PC-3 (cell line): ENCODE measurements around the gene GAB2. TPM values are rescaled to one million over a fixed set of nuclear protein-coding genes. Genes with fewer than 3 reads are reported as not detected.

Experiments
- ATAC-seq: fragments of 200-7000 bp; cut with Tn5 transposase; 2 replicates; pipeline ENCODE4 v1.9.1; 2020; ENCODE audit warnings: mild to moderate bottlenecking, moderate library complexity
- BruUV-seq: library from RNA; stranded (reverse); fragments of 400-500 nt; replicated peaks from 2 replicates; lab custom pipeline; 2021; lab: Mats Ljungman, UMichigan
- CTCF ChIA-PET: fragments of 300-600 bp; sonication (Branson Sonifier 250); formaldehyde crosslinking; loops from one replicate; lab custom pipeline; 2022; ENCODE audit warnings: antibody characterized with exemption; lab: Charles Lee
- POLR2A ChIA-PET: fragments of 300-600 bp; sonication (Branson Sonifier 250); formaldehyde crosslinking; loops from one replicate; lab custom pipeline; 2022; ENCODE audit warnings: antibody characterized with exemption; ENCODE audit not compliant: unreplicated experiment; lab: Charles Lee
- DNase-seq: peaks from one replicate; pipeline ENCODE4 v3.0.0-alpha.2; 2015
- H2AFZ ChIP-seq: fragments of 300-600 bp; sonication (generic); 2 replicates; pipeline ENCODE4 v1.6.0; 2016; ENCODE audit warnings: antibody characterized with exemption, low read length
- H3F3A ChIP-seq: fragments of 300-600 bp; sonication (generic); one replicate; pipeline ENCODE4 v1.6.0; 2017; ENCODE audit warnings: antibody characterized with exemption, low read length, control low read depth, mild to moderate bottlenecking; ENCODE audit not compliant: unreplicated experiment
- H3K27ac ChIP-seq: fragments of 300-600 bp; sonication (generic); 2 replicates; pipeline ENCODE4 v1.5.1; 2016; ENCODE audit warnings: mild to moderate bottlenecking, low read length
- H3K27me3 ChIP-seq: fragments of 300-600 bp; sonication (generic); 2 replicates; pipeline ENCODE4 v1.6.1; 2016; ENCODE audit warnings: low read length, mixed read lengths
- H3K36me3 ChIP-seq: fragments of 300-600 bp; sonication (generic); 2 replicates; pipeline ENCODE4 v1.6.1; 2016; ENCODE audit warnings: low read depth, mixed run types, low read length, mixed read lengths
- H3K4me1 ChIP-seq: fragments of 300-600 bp; sonication (generic); 2 replicates; pipeline ENCODE4 v1.5.1; 2016; ENCODE audit warnings: low read length; ENCODE audit not compliant: insufficient read depth
- H3K4me2 ChIP-seq: fragments of 300-600 bp; sonication (generic); 2 replicates; pipeline ENCODE4 v1.6.0; 2016; ENCODE audit warnings: low read length
- H3K4me3 ChIP-seq: fragments of 300-600 bp; sonication (generic); 2 replicates; pipeline ENCODE4 v1.5.1; 2016; ENCODE audit warnings: mild to moderate bottlenecking, low read length, mixed read lengths
- H3K79me2 ChIP-seq: fragments of 300-600 bp; sonication (generic); 2 replicates; pipeline ENCODE4 v1.6.1; 2017; ENCODE audit warnings: low read length, mixed read lengths
- H3K9ac ChIP-seq: fragments of 300-600 bp; sonication (generic); 2 replicates; pipeline ENCODE4 v1.6.0; 2016; ENCODE audit warnings: mild to moderate bottlenecking, low read length
- H3K9me2 ChIP-seq: fragments of 300-600 bp; sonication (generic); replicated peaks from 2 replicates; pipeline ENCODE4 v1.6.1; 2016; ENCODE audit warnings: mixed run types, low read length, mixed read lengths
- H3K9me3 ChIP-seq: fragments of 300-600 bp; sonication (generic); 2 replicates; pipeline ENCODE4 v1.6.1; 2016; ENCODE audit warnings: low read length, mixed read lengths
- H4K20me1 ChIP-seq: fragments of 300-600 bp; sonication (generic); 2 replicates; pipeline ENCODE4 v1.6.1; 2016; ENCODE audit warnings: low read length, mixed read lengths
- CTCF ChIP-seq: fragments of 300-600 bp; sonication (generic); conservative IDR thresholded peaks from 2 replicates; pipeline ENCODE4 v1.5.1; 2017; ENCODE audit warnings: antibody characterized with exemption, low read depth, mild to moderate bottlenecking, low read length
- EZH2 ChIP-seq: fragments of 300-600 bp; sonication (generic); IDR thresholded peaks from one replicate; pipeline ENCODE4 v1.6.1; 2017; ENCODE audit warnings: antibody characterized with exemption, mild to moderate bottlenecking, low read length; ENCODE audit not compliant: unreplicated experiment
- EZH2phosphoT487 ChIP-seq: fragments of 300-600 bp; sonication (generic); IDR thresholded peaks from 2 replicates; pipeline ENCODE4 v1.6.1; 2018; ENCODE audit warnings: mild to moderate bottlenecking, antibody characterized with exemption, low read length, borderline replicate concordance
- intact Hi-C: fragments of 100-400 bp; cut with micrococcal nuclease; formaldehyde crosslinking; loops from 2 replicates; pipeline ENCODE4 v1.9.0; 2023
- total RNA-seq: library from RNA; depleted of rRNA; stranded (reverse); fragments of >200 nt; gene quantifications from 2 replicates; pipeline ENCODE4 v1.2.3, GENCODE V29; 2014

Gene GAB2
- total RNA-seq, 1 experiment from 2014 or later: 7.1 TPM

GRCh38 chr11:78424334-78425270 is 7.0 kb upstream of the GAB2 start:
- no peak overlapping the region for H3K4me3 ChIP-seq
- intact Hi-C loops: no loop called here
- H3K4me2 ChIP-seq: no peak overlapping the region
- ChIA-PET CTCF (no interaction called here), POLR2A (no interaction called here)
- H3K4me1 ChIP-seq: peaks cover 12% of the 10 kb centered on the region
- H3K27ac ChIP-seq: no peak overlapping the region
- no TSS peak for BruUV-seq
- H3K9me3 ChIP-seq: no peaks in the 10 kb centered on the region
- TF ChIP-seq CTCF (no peak), EZH2phosphoT487 (no peak), EZH2 (no peak)
- DNase-seq (no peak), ATAC-seq (no peak)
- H3K36me3 ChIP-seq: no peaks in the 10 kb centered on the region
- no peaks in the 10 kb centered on the region for H4K20me1 ChIP-seq
- no peak overlapping the region for H2AFZ ChIP-seq
- H3K9me2 ChIP-seq: no peaks in the 10 kb centered on the region
- no peaks in the 10 kb centered on the region for H3F3A ChIP-seq
- no peaks in the 10 kb centered on the region for H3K27me3 ChIP-seq
- no peak overlapping the region for H3K9ac ChIP-seq
- H3K79me2 ChIP-seq: no peaks in the 10 kb centered on the region

DNA sequence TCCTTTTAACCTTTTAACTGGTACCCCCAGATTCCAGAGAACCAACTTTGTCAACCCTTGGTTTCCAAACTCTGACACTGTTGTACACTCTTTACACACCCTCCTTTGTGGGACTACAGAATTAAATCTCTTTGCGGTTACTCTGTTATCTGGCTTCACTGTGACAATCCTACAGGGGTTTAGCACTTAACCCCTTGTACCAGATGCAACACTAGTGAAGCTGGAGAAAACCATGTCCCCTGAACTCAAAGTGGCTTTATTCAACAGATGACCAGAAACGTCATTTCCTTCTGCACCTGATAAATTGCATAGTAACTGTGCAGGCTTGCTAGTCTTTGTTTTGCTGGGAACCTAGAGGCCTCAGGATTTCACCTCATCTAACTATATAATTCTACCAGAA is 5.6 kb upstream of the GAB2 start:
- TF ChIP-seq EZH2: no peak
- TF ChIP-seq CTCF: no peak
- no peak for TF ChIP-seq EZH2phosphoT487
- no peaks in the 10 kb centered on the region for H3K27me3 ChIP-seq
- H3K27ac ChIP-seq: no peak overlapping the region
- POLR2A ChIA-PET: no interaction called here
- no peaks in the 10 kb centered on the region for H3K36me3 ChIP-seq
- no peaks in the 10 kb centered on the region for H3K79me2 ChIP-seq
- no peaks in the 10 kb centered on the region for H3F3A ChIP-seq
- H3K9me3 ChIP-seq: no peaks in the 10 kb centered on the region
- no peak overlapping the region for H3K9ac ChIP-seq
- H3K9me2 ChIP-seq: no peaks in the 10 kb centered on the region
- BruUV-seq: no TSS peak
- no peak overlapping the region for H2AFZ ChIP-seq
- H3K4me1 ChIP-seq: peaks cover 26% of the 10 kb centered on the region
- ATAC-seq (no peak), DNase-seq (no peak)
- no peak overlapping the region for H3K4me3 ChIP-seq
- CTCF ChIA-PET: no interaction called here
- no peaks in the 10 kb centered on the region for H4K20me1 ChIP-seq
- intact Hi-C loops: no loop called here
- H3K4me2 ChIP-seq: no peak overlapping the region

- CTCF ChIA-PET: interaction anchor here (0.6 kb wide), 1 partner anchor 326 kb away, joined by 3 read pairs; no protein-coding TSS in a partner anchor
Observed at GRCh38 chr11:78420796-78421209, 3.2 kb upstream of the GAB2 start.

More at GRCh38 chr11:78420796-78421209, 3.2 kb upstream of the GAB2 start:
- TF ChIP-seq EZH2 (no peak), EZH2phosphoT487 (no peak), CTCF (no peak)
- Histone ChIP-seq H3K27me3 (no peaks in the 10 kb centered on the region), H3K79me2 (peaks cover 4% of the 10 kb centered on the region; the same call in 1 of the 2 replicates), H4K20me1 (no peaks in the 10 kb centered on the region), H3K4me3 (no peak overlapping the region), H3K36me3 (no peaks in the 10 kb centered on the region), H3K9me2 (no peaks in the 10 kb centered on the region), H3K9ac (no peak overlapping the region), H2AFZ (no peak overlapping the region), H3K27ac (no peak overlapping the region), H3F3A (no peaks in the 10 kb centered on the region), H3K9me3 (no peaks in the 10 kb centered on the region), H3K4me2 (no peak overlapping the region), H3K4me1 (peaks cover 35% of the 10 kb centered on the region)
- POLR2A ChIA-PET: no interaction called here
- ATAC-seq (no peak), DNase-seq (no peak)
- intact Hi-C loops: no loop called here
- BruUV-seq: no TSS peak
